Measurements from ENCODE around the gene PDLIM5.

The PDLIM5 gene

GRCh38 chr4:94577136-94577535 is 125.4 kb downstream of the PDLIM5 start:
- H3K27ac ChIP-seq: no peak overlapping the region
- no peak for DNase-seq (ENCODE audit: low read depth, low spot score)

GRCh38 chr4:94578195-94578594 is 126.5 kb downstream of the PDLIM5 start:
- DNase-seq (ENCODE audit: low read depth, low spot score): no peak
- H3K27ac ChIP-seq: no peak overlapping the region

DNA sequence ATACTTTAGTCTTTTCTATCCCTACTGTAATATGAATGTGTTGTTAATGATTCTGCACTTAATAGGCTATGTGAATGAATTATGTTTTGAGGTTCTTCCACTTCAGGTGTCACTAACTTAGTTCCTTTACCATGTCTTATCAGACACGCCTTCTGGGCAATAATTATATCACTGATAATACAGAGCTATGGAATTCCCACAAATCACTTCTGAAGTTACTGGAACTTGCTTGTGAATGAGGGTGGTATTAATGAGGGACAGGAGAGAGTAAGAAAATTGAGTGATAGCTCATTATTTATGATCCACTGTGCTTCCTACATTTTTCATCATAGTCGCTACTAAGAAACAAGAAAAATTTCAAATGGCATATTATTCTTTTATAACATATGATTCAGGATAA is 130.0 kb downstream of the PDLIM5 start:
- no peak overlapping the region for H3K27ac ChIP-seq
- DNase-seq (ENCODE audit: low read depth, low spot score): no peak

GRCh38 chr4:94582517-94582916 is 130.8 kb downstream of the PDLIM5 start:
- no peak for DNase-seq (ENCODE audit: low read depth, low spot score)
- H3K27ac ChIP-seq: no peak overlapping the region

GRCh38 chr4:94583914-94584641 is 132.3 kb downstream of the PDLIM5 start:
- no peak overlapping the region for H3K27ac ChIP-seq

DNA sequence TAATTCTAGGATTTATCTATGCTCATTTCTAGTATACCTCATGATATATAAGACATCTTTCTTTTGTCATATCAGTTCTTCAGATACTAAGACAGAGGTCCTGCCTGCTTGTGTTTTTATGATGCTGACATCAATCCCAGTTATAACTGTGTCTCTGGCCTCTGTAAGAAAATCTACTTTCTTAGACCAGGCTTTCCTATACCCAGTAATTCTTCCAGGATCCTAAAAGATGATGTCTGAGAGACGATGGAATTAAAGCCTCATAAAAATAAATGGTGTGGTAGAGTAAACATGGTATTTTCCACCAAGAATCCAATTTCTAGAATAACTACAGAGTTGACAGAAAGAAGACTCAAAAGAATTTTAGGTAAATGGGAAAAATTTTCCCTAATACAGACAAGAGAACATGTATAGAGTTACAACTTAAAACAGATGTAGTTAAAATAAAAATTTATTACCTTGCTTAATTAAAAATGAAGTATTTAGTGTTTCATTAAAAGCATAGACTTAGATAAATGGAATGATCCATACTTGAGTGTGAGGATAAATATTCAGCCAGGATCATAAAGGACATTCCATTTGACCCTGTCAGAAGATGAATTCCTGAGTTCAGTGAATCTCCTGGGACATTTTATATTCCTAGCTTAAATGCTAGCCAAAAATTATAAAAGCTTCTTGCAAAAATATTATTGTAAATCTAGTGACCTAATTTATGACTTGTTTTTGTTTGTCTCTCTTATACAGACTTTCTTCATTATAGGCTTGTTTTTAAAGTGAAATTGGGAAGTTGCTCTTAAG is 137.4 kb downstream of the PDLIM5 start:
- DNase-seq (ENCODE audit: low read depth, low spot score): no peak
- no peak overlapping the region for H3K27ac ChIP-seq

More at GRCh38 chr4:94583914-94584641, 132.3 kb downstream of the PDLIM5 start:
- no peak for DNase-seq (ENCODE audit: low read depth, low spot score)

GRCh38 chr4:94590493-94590892 is 138.8 kb downstream of the PDLIM5 start:
- DNase-seq (ENCODE audit: low read depth, low spot score): no peak
- H3K27ac ChIP-seq: no peak overlapping the region

DNA sequence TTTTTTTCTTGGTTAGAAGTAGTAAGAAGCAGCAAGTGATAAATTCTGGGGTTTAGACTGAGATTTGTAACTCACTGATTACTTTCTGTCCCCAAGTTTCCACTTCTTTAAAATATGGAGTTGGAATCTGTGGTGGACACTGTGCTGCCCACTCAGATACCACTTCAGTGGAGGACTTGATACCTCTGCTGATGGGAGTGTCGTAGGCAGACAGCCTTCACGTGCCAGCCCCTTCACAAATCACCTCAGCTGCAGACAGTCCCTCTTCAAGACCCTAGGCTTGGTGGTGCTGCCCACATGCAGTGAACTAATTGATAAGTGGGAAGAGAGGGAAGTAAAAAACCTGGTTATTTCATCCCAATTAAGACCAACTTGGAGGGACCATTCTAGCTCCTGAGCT is 139.5 kb downstream of the PDLIM5 start:
- H3K27ac ChIP-seq: no peak overlapping the region
- DNase-seq (ENCODE audit: low read depth, low spot score): no peak

DNA sequence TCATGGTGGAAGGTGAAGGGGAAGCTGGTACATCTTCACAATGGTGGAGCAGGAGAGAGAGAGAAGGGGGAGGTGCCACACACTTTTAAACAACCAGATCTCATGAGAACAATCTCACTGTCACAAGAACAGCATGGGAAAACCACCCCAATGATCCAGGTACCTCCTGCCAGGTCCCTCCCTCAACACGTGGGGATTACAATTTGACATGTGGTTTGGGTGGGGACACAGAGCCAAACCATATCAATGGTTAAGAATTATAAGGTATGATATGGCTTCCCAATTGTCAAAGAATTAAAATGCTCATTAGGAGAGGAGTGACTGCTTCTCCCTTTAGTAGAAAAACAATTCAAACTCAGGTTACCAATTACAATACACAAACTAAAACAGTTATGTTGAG is 143.3 kb downstream of the PDLIM5 start:
- H3K27ac ChIP-seq: no peak overlapping the region
- no peak for DNase-seq (ENCODE audit: low read depth, low spot score)

DNA sequence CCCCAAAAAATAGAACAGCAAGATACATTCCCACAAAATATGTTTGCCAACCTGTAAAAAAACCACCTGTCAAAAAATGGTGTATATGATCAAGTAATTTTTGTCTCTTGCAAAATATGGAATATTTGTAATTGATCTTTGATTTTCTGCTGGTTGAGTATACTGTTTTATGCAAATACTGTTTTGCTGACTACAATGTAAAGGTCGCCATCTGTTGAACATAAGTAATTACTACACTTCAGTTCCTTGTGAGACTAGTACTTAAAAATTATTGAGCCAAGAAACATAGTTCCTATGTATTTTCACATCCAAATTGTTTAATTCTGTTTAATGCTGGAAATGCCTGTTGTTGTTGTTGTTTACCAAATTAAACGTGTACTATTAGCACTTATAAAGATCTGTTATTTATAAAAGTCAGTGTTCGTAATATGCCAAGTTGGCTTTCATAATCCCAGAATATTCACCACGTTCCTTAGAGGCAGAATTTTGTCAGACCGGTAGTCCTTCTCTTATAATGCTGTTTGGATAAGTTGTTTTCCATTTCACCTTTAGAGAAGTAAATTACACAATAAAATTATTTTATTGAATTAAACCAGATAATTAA is 144.2 kb downstream of the PDLIM5 start:
- no peak overlapping the region for H3K27ac ChIP-seq
- DNase-seq (ENCODE audit: low read depth, low spot score): no peak

- H3K27ac ChIP-seq: no peak overlapping the region
- no peak for DNase-seq (ENCODE audit: low read depth, low spot score)
Observed at GRCh38 chr4:94598758-94599157, 147.0 kb downstream of the PDLIM5 start.

GRCh38 chr4:94603170-94603747 is 151.5 kb downstream of the PDLIM5 start:
- H3K27ac ChIP-seq: no peak overlapping the region
- DNase-seq (ENCODE audit: low read depth, low spot score): no peak

GRCh38 chr4:94605241-94605805 is 153.6 kb downstream of the PDLIM5 start:
- H3K27ac ChIP-seq: no peak overlapping the region
- DNase-seq (ENCODE audit: low read depth, low spot score): no peak

DNA sequence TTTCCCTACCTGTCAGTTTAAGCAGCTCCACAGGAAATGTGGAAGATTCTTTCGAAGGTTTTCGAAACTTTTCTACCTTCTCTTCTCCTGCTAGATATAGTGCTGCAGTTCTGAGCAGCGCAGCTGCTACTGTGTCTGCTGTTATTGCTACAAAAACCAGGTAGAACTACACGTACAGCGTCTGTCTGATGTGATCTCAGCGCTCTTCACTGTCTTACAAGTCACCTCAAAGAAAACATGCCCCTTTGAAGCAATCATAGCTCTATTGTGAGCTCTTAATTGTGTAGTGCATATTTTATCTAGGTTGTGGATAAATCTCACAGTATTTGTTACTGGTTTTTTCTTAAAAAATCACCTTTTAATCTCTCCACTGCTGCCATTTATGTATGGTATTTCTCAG is 158.4 kb downstream of the PDLIM5 start:
- H3K27ac ChIP-seq: no peak overlapping the region
- no peak for DNase-seq (ENCODE audit: low read depth, low spot score)

- no peak for DNase-seq (ENCODE audit: low read depth, low spot score)
- H3K27ac ChIP-seq: no peak overlapping the region
Observed at GRCh38 chr4:94613248-94613647, 161.5 kb downstream of the PDLIM5 start.

GRCh38 chr4:94615451-94615850 is 163.7 kb downstream of the PDLIM5 start:
- no peak overlapping the region for H3K27ac ChIP-seq
- DNase-seq (ENCODE audit: low read depth, low spot score): no peak

GRCh38 chr4:94621491-94622080 is 169.8 kb downstream of the PDLIM5 start:
- no peak overlapping the region for H3K27ac ChIP-seq
- no peak for DNase-seq (ENCODE audit: low read depth, low spot score)

- H3K27ac ChIP-seq: no peak overlapping the region
- no peak for DNase-seq (ENCODE audit: low read depth, low spot score)
Observed at GRCh38 chr4:94623126-94623911, 171.6 kb downstream of the PDLIM5 start.

DNA sequence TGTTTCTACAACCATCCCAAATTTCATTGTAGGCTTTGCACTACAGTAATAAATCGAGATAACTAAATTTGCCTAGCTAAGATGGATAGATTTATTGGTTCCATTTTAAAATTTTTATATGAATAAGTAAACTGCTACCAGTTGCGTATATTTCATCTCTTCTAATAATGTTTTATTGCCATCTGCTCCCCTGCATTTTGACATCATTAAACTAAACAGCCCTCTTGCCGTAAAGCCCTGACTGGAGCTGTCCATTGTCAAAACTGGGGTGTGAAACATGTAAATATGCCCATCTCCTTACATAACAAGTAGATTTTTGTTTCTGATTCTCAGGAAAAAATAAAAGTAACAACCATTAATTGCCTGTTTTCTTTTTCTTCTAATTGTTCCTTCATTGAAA is 175.2 kb downstream of the PDLIM5 start:
- no peak for DNase-seq (ENCODE audit: low read depth, low spot score)
- no peak overlapping the region for H3K27ac ChIP-seq
